Measurements from ENCODE around the gene RAD9A.

DNA sequence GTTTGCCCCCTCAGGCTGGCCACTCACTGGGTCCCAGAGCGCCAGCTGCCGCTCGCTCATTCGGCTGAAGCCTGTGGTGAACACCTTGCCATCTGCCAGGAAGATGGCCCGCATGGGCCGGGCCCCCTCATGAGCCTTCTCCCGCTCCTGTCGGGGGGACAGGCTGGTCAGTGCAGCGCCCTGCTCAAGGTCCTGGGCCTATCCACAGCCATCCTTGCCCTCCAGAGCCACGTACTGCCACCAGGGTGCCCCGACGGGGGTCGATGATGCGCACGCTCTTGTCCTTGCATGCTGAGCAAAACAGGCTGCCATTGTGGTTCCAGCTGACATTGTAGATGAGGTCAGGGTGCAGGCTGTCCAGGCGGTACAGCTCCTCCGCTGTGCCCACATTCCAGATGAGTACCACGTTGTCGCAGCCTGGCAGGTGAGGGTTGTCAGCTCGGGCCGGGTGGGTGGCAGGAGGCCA, 49.3 kb downstream of the RAD9A start:
- TF ChIP-seq CTCF (IDR thresholded peaks at IDR 0.05) (no peak), ZFX (IDR thresholded peaks at IDR 0.05; ENCODE audit: borderline replicate concordance) (no peak)

All from 22Rv1 (cell line).